Omental fat pad (tissue), 4 donors: ENCODE data around the gene EPAS1. TPM values are rescaled to one million over a fixed set of nuclear protein-coding genes. Genes with fewer than 3 reads are reported as not detected.
"Not testable (repeated sequence)": the region's sequence is repeated elsewhere in the genome, so short reads cannot be mapped to it uniquely, and the experiment has no call there.

Source experiments
- ATAC-seq: fragments of 150-250 bp; one replicate; pipeline ENCODE4 v1.9.1; 2016; ENCODE audit warnings: mild to moderate bottlenecking, moderate library complexity; ENCODE audit not compliant: low FRiP score
- DNase-seq: peaks from one replicate; pipeline ENCODE4 v3.0.0-alpha.2; 2019; ENCODE audit warnings: low spot score
- CTCF ChIP-seq, 3 donors: fragments of 450-650 bp; IDR thresholded peaks; one replicate each; pipeline ENCODE4 v1.5.1; 2016 to 2017; ENCODE audit warnings: antibody characterized with exemption in 3 of 3, mild to moderate bottlenecking in 3 of 3, moderate library complexity in 2 of 3
- total RNA-seq, 4 donors: library from RNA; depleted of rRNA; stranded (reverse); fragments of >200 nt; gene quantifications; one replicate each; pipeline ENCODE4 v1.1.0, GENCODE V29; 2016

Gene EPAS1
- total RNA-seq, 4 donors from 2014 or later: 292 to 980 (median 435) TPM

- no peak for ATAC-seq
- no peak for TF ChIP-seq CTCF (IDR thresholded peaks at IDR 0.05)
- no peak for DNase-seq
Measured at GRCh38 chr2:46390036-46390435, 92.8 kb downstream of the EPAS1 start.

DNA sequence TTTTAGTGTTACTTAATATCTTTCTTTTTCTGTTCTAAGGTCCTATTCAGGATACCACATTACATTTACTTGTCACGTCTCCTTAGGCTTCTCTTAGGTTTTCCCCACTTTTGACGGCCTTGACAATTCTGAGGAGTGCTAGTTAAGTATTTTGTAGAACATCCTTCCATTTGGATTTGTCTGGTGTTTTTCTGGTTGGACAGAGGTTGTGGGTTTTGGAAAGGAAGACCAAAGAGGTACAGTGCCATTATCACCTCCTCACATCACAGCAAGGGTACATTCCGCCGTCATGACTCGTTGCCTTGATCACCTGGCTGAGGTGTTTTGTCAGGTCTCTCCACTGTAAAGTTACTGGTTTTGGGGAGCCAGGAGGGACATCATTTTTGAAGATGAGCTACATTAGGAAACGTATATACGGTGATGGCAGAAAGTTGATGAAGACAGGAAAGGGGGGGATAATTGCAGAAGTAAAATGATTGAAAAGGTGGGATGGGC lies 93.7 kb downstream of the EPAS1 start:
- DNase-seq: no peak
- no peak for TF ChIP-seq CTCF (IDR thresholded peaks at IDR 0.05)
- no peak for ATAC-seq

GRCh38 chr2:46392561-46393346 lies 95.5 kb downstream of the EPAS1 start:
- ATAC-seq (no peak), DNase-seq (no peak)
- no peak for TF ChIP-seq CTCF (IDR thresholded peaks at IDR 0.05)

GRCh38 chr2:46393347-46393820 lies 96.2 kb downstream of the EPAS1 start:
- ATAC-seq (peak; percentile 13), DNase-seq (no peak)
- TF ChIP-seq CTCF (IDR thresholded peaks at IDR 0.05): no peak

GRCh38 chr2:46393865-46394264 lies 96.7 kb downstream of the EPAS1 start:
- TF ChIP-seq CTCF (IDR thresholded peaks at IDR 0.05): no peak
- ATAC-seq (no peak), DNase-seq (no peak)

DNA sequence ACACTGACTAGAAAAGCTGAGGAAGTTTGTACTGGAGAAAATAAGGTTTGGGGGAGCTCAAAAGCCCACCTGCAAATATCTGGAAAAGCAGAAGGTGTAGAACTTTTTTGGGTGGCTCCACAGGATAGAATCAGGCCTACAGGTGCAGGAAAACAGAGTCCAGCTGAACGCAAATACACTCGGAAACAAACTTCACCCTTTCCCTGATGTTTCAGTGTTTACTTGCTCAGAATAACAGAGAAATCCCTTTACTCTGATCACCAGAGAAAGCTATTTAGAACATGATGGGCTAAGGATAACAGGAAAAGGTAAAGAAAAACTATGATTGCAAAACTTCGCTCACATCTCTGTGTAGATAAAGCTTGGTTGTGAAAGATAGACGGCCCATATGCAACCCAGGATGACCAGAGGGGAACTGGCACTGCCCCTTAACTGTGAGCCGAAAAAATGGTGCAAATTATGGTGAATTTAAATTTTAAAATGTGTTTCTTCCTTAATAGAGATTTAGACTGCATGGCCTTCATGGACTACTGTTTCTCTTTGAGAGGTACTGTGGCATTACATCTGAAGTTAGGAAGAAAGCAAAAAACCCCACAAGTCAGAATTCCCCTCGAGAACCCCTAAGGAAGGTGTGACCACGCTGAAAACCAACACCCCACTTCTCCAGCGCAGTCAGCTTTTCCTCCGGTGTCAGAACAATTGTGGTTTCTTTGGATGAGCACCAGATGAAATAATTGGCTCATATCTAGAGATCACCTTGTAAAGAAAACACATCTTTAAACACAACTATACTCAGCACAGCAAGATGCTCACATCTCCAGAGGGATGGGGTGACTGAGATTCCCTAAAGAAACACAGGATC lies 97.7 kb downstream of the EPAS1 start:
- DNase-seq: no peak
- no peak for ATAC-seq
- no peak for TF ChIP-seq CTCF (IDR thresholded peaks at IDR 0.05)

DNA sequence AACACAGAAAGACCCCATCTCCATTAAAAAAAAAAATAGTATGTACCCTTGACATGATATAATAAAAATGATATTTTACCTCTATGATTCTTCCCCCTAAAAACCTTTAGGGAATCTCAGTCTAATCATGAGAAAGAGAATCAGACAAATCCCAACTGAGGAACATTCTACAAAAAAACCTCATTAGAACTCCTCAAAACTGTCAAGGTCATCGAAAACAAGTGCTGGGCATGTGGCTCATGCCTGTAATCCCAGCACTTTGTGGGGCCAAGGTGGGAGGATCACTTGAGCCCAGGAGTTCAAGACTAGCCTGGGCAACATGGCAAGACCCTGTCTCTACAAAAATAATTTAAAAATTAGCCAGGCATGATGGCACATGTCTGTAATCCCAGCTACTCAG lies 98.5 kb downstream of the EPAS1 start:
- not testable (repeated sequence) for ATAC-seq, DNase-seq
